ENCODE data around the gene DIPK2A.

DNA sequence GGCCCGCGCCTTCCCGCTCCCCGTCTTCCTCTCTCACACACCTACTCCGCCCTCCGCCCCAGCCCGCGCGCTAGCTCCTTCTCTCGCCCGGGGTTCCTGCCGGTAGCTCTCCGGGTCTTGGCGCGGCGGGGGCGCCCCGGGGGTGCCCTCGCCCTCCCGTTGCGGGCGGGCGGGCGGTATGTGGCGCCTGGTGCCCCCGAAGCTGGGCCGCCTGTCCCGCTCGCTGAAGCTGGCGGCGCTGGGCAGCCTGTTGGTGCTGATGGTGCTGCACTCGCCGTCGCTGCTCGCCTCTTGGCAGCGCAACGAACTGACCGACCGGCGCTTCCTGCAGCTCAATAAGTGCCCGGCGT is 507 bp downstream of the DIPK2A start:
- TF ChIP-seq, protein P1, sequence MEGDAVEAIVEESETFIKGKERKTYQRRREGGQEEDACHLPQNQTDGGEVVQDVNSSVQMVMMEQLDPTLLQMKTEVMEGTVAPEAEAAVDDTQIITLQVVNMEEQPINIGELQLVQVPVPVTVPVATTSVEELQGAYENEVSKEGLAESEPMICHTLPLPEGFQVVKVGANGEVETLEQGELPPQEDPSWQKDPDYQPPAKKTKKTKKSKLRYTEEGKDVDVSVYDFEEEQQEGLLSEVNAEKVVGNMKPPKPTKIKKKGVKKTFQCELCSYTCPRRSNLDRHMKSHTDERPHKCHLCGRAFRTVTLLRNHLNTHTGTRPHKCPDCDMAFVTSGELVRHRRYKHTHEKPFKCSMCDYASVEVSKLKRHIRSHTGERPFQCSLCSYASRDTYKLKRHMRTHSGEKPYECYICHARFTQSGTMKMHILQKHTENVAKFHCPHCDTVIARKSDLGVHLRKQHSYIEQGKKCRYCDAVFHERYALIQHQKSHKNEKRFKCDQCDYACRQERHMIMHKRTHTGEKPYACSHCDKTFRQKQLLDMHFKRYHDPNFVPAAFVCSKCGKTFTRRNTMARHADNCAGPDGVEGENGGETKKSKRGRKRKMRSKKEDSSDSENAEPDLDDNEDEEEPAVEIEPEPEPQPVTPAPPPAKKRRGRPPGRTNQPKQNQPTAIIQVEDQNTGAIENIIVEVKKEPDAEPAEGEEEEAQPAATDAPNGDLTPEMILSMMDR (IDR thresholded peaks at IDR 0.05): no peak
- no peak for TF ChIP-seq POLR2A (IDR thresholded peaks at IDR 0.05)

All from heart left ventricle (tissue), 13 donors.